Smooth muscle cell (in vitro differentiated cells): ENCODE results near the gene DOCK2. TPM values are rescaled to one million over a fixed set of nuclear protein-coding genes. Genes with fewer than 3 reads are reported as not detected.

Experiments used
- DNase-seq: peaks from one replicate; lab custom pipeline; 2025; ENCODE audit not compliant: unreplicated experiment; lab: John Stamatoyannopoulos, UW
- H2AFZ ChIP-seq: fragments of 200-600 bp; sonication (generic); 2 replicates; pipeline ENCODE4 v1.6.0; 2016; ENCODE audit warnings: antibody characterized with exemption, low read depth, mild to moderate bottlenecking
- H3F3A ChIP-seq: fragments of 200-600 bp; sonication (generic); 2 replicates; pipeline ENCODE4 v1.6.0; 2017; ENCODE audit warnings: antibody characterized with exemption, low read depth
- H3K27ac ChIP-seq: fragments of 200-600 bp; sonication (generic); 2 replicates; pipeline ENCODE4 v1.5.1; 2016; ENCODE audit warnings: low read depth, mild to moderate bottlenecking
- H3K27me3 ChIP-seq: fragments of 200-600 bp; sonication (generic); 2 replicates; pipeline ENCODE4 v1.6.1; 2016; ENCODE audit warnings: low read depth, mild to moderate bottlenecking
- H3K36me3 ChIP-seq: fragments of 200-600 bp; sonication (generic); 2 replicates; pipeline ENCODE4 v1.5.1; 2016; ENCODE audit warnings: low read depth
- H3K4me1 ChIP-seq: fragments of 200-600 bp; sonication (generic); 2 replicates; pipeline ENCODE4 v1.5.1; 2016; ENCODE audit warnings: low read depth
- H3K4me2 ChIP-seq: fragments of 200-600 bp; sonication (generic); 2 replicates; pipeline ENCODE4 v1.6.0; 2016; ENCODE audit warnings: mild to moderate bottlenecking
- H3K4me3 ChIP-seq: fragments of 200-600 bp; sonication (generic); 2 replicates; pipeline ENCODE4 v1.5.1; 2016; ENCODE audit warnings: mild to moderate bottlenecking
- H3K79me2 ChIP-seq: fragments of 200-600 bp; sonication (generic); 2 replicates; pipeline ENCODE4 v1.6.0; 2016; ENCODE audit warnings: low read depth, mild to moderate bottlenecking
- H3K9ac ChIP-seq: fragments of 200-600 bp; sonication (generic); 2 replicates; pipeline ENCODE4 v1.6.0; 2016; ENCODE audit warnings: low read depth
- H3K9me3 ChIP-seq: fragments of 200-600 bp; sonication (generic); replicated peaks from 2 replicates; pipeline ENCODE4 v1.5.1; 2016; ENCODE audit warnings: low read depth
- H4K20me1 ChIP-seq: fragments of 200-600 bp; sonication (generic); 2 replicates; pipeline ENCODE4 v1.6.0; 2016; ENCODE audit warnings: low read depth
- WGBS: methylation state at CpG from one replicate; pipeline ENCODE4 v1.1.7; 2016; ENCODE audit warnings: low lambda C conversion rate; 5-methylcytosine and 5-hydroxymethylcytosine counted together
- polyA plus RNA-seq: library from polyadenylated mRNA; unstranded; fragments of >200 nt; fragmentation: Nextera tagmentation; extraction: Ambion mirVana; gene quantifications from 2 replicates; pipeline ENCODE4 v1.2.1, GENCODE V29; 2016
- total RNA-seq: library from RNA; depleted of rRNA; stranded (reverse); fragments of >200 nt; gene quantifications from 2 replicates; pipeline ENCODE4 v1.2.3, GENCODE V29; 2014
- TF ChIP-seq, protein P1 (sequence below): fragments of 200-600 bp; sonication (generic); IDR thresholded peaks from 2 replicates; pipeline ENCODE4 v1.5.1; 2017; ENCODE audit warnings: borderline replicate concordance, mild to moderate bottlenecking, antibody characterized with exemption; ENCODE audit not compliant: insufficient read depth, poor library complexity, severe bottlenecking

Gene DOCK2
- total and polyA plus RNA-seq, 2 experiments from 2014 or later = 0.73 to 3.0 TPM

GRCh38 chr5:170104710-170105109 is 467.6 kb downstream of the DOCK2 start:
- no peak for DNase-seq
- Histone ChIP-seq H3F3A (no peaks in the 10 kb centered on the region), H3K4me2 (no peak overlapping the region), H3K9ac (no peak overlapping the region), H3K4me1 (peaks cover 3% of the 10 kb centered on the region), H3K4me3 (no peak overlapping the region), H3K79me2 (no peaks in the 10 kb centered on the region), H3K36me3 (no peaks in the 10 kb centered on the region), H3K27me3 (peaks cover 13% of the 10 kb centered on the region), H3K9me3 (no peaks in the 10 kb centered on the region), H3K27ac (no peak overlapping the region), H2AFZ (no peak overlapping the region), H4K20me1 (no peaks in the 10 kb centered on the region)
- TF ChIP-seq, protein P1, sequence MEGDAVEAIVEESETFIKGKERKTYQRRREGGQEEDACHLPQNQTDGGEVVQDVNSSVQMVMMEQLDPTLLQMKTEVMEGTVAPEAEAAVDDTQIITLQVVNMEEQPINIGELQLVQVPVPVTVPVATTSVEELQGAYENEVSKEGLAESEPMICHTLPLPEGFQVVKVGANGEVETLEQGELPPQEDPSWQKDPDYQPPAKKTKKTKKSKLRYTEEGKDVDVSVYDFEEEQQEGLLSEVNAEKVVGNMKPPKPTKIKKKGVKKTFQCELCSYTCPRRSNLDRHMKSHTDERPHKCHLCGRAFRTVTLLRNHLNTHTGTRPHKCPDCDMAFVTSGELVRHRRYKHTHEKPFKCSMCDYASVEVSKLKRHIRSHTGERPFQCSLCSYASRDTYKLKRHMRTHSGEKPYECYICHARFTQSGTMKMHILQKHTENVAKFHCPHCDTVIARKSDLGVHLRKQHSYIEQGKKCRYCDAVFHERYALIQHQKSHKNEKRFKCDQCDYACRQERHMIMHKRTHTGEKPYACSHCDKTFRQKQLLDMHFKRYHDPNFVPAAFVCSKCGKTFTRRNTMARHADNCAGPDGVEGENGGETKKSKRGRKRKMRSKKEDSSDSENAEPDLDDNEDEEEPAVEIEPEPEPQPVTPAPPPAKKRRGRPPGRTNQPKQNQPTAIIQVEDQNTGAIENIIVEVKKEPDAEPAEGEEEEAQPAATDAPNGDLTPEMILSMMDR = no peak
- WGBS = 94% methylated on average over 25 of the region's 26 CpGs

GRCh38 chr5:170105642-170106611 is 468.9 kb downstream of the DOCK2 start, which contains the start of gene FOXI1:
TSS of gene FOXI1 (plus strand) at chr5:170105897. CDS start at chr5:170105958, 61 bp downstream.
- H3K27me3 ChIP-seq = peaks cover 13% of the 10 kb centered on the region
- H3K27ac ChIP-seq = no peak within 1 kb of the TSS
- H3K4me3 ChIP-seq = no peak within 1 kb of the TSS
- H3K79me2 ChIP-seq = no peaks in the 10 kb centered on the region
- TF ChIP-seq, protein P1 = no peak
- H2AFZ ChIP-seq = no peak within 1 kb of the TSS
- H3K4me2 ChIP-seq = no peak within 1 kb of the TSS
- WGBS = 89% methylated on average over 41 of the region's 53 CpGs
- no peaks in the 10 kb centered on the region for H3F3A ChIP-seq
- H3K9me3 ChIP-seq = no peaks in the 10 kb centered on the region
- H3K9ac ChIP-seq = no peak within 1 kb of the TSS
- DNase-seq = no peak
- H4K20me1 ChIP-seq = no peaks in the 10 kb centered on the region
- peaks cover 3% of the 10 kb centered on the region for H3K4me1 ChIP-seq
- H3K36me3 ChIP-seq = no peaks in the 10 kb centered on the region

DNA sequence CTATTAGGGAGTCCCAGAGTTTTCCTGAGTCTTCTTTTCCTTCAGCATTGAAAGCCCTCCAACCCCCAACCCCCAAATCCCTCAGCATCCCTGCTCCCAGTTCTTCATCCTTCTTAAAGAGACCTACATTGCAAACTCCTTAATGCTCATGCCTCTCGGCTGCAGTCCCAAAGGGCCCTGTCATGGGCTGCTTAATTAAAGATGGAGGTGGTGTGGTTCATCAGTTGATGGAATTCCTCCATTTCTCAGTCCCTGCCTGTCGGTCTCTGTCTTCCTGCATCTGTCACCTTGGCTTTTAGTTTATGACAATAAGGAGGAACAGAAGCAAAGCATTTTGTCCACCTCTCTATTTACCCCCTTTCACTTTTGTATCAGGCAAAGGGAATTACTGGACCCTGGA is 470.6 kb downstream of the DOCK2 start:
- TF ChIP-seq, protein P1 = no peak
- Histone ChIP-seq H3K79me2 (no peaks in the 10 kb centered on the region), H3F3A (no peaks in the 10 kb centered on the region), H3K4me3 (no peak overlapping the region), H3K9me3 (no peaks in the 10 kb centered on the region), H3K4me1 (peaks cover 3% of the 10 kb centered on the region), H4K20me1 (no peaks in the 10 kb centered on the region), H3K4me2 (no peak overlapping the region), H3K9ac (no peak overlapping the region), H3K36me3 (no peaks in the 10 kb centered on the region), H3K27ac (no peak overlapping the region), H3K27me3 (peaks cover 13% of the 10 kb centered on the region), H2AFZ (no peak overlapping the region)
- WGBS = 97% methylated on average over 2 of the region's 2 CpGs
- no peak for DNase-seq
